Measurements from ENCODE around the gene LIN9. TPM values are rescaled to one million over a fixed set of nuclear protein-coding genes. Genes with fewer than 3 reads are reported as not detected.

LIN9 gene
- total and polyA plus RNA-seq, 10 of the 15 experiments (the other 5 are each of a cell fraction or from before 2014, with no cell fraction given), result 5.9 to 13.5 (median 8.3) TPM

DNA sequence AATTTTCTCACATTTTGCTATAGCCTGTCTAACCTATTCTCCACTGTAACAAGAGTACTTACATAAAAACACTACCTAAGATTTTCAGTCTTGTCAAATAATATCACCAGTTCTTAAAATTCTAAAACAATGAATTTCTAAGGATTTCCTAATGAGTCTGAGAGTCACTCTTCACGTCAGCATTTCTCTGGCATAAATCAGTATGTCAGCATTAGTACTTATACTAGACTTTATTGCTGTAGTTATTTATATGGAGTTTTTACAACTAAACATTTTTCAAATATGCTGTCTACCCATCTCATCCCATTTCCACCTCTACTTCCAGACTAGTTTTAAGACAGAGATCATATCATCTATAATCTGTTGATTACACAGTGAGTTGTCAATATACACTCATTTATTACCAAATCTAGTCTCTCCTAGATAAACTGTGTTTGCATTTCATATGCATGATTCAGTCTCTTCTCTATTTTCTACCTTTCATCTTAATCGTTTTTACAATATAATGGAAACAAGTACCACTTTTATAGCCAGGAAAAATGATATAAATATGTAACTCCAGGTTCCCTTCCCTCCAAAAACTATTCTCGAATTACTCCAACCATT, 32.8 kb downstream of the LIN9 start (continued):
- TF ChIP-seq, protein P1, sequence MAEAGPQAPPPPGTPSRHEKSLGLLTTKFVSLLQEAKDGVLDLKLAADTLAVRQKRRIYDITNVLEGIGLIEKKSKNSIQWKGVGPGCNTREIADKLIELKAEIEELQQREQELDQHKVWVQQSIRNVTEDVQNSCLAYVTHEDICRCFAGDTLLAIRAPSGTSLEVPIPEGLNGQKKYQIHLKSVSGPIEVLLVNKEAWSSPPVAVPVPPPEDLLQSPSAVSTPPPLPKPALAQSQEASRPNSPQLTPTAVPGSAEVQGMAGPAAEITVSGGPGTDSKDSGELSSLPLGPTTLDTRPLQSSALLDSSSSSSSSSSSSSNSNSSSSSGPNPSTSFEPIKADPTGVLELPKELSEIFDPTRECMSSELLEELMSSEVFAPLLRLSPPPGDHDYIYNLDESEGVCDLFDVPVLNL (IDR thresholded peaks at IDR 0.05; ENCODE audit: low read depth, low read length), result no peak

DNA sequence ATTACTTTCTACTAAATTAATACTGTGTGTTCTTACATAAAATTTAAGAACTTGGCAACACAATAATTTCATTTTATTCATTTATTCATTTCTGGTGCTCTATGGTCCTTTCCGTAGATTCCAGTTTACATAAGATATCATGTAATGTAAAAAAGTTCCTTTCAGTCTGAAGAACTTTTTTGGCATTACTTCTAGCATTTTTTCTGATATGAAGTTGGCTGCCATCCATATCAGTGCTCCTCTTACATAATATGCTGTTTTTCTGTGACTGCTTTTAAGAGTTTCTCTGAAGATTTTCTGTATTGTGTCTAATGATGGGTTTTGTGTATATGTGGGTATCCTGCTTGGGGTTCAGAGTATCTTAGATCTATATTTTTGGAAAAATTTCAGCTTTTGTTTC, 34.8 kb downstream of the LIN9 start:
- FAIRE-seq, result no peak
- in situ Hi-C loops (cut with MboI), result no loop called here
- ChIA-PET POLR2A (no interaction called here), RAD21 (ENCODE audit: unreplicated experiment) (no interaction called here), SMC1A (ENCODE audit: uncharacterized antibody, unreplicated experiment) (no interaction called here), CTCF (no interaction called here)
- intact Hi-C loops (cut with micrococcal nuclease; ENCODE audit: unreplicated experiment), result no loop called here
- H3K79me2 ChIP-seq (ENCODE audit: control insufficient read depth, insufficient read depth, low read length), result no peaks in the 10 kb centered on the region
- H3K27me3 ChIP-seq (replicated peaks in 1 of 2; ENCODE audit: control insufficient read depth in 2 of 2, insufficient read depth in 2 of 2, low read length in 1 of 2), result no peaks in the 10 kb centered on the region
- no peak overlapping the region for H3K27ac ChIP-seq (ENCODE audit: control insufficient read depth, insufficient read depth)
- H3K4me2 ChIP-seq (ENCODE audit: control insufficient read depth, insufficient read depth), result no peak overlapping the region
- H3K9ac ChIP-seq (ENCODE audit: control insufficient read depth, insufficient read depth, low read length), result no peak overlapping the region
- H3K36me3 ChIP-seq (ENCODE audit: control insufficient read depth in 2 of 2, insufficient read depth in 2 of 2, low read length in 1 of 2), result no peaks in the 10 kb centered on the region
- H3K9me3 ChIP-seq (replicated peaks; ENCODE audit: control insufficient read depth, insufficient read depth, low read length), result no peaks in the 10 kb centered on the region
- no peak for TF ChIP-seq TCF12 (IDR thresholded peaks at IDR 0.05; ENCODE audit: low read depth, low read length)
- TF ChIP-seq, protein P2, sequence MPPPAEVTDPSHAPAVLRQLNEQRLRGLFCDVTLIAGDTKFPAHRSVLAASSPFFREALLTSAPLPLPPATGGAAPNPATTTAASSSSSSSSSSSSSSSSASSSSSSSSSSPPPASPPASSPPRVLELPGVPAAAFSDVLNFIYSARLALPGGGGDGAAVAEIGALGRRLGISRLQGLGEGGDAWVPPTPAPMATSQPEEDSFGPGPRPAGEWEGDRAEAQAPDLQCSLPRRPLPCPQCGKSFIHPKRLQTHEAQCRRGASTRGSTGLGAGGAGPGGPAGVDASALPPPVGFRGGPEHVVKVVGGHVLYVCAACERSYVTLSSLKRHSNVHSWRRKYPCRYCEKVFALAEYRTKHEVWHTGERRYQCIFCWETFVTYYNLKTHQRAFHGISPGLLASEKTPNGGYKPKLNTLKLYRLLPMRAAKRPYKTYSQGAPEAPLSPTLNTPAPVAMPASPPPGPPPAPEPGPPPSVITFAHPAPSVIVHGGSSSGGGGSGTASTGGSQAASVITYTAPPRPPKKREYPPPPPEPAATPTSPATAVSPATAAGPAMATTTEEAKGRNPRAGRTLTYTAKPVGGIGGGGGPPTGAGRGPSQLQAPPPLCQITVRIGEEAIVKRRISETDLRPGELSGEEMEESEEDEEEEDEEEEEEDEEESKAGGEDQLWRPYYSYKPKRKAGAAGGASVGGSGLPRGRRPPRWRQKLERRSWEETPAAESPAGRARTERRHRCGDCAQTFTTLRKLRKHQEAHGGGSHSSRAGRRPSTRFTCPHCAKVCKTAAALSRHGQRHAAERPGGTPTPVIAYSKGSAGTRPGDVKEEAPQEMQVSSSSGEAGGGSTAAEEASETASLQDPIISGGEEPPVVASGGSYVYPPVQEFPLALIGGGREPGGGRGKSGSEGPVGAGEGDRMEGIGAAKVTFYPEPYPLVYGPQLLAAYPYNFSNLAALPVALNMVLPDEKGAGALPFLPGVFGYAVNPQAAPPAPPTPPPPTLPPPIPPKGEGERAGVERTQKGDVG (CRISPR knock-in tag; IDR thresholded peaks at IDR 0.05), result no peak
- TF ChIP-seq POLR2AphosphoS5 (IDR thresholded peaks at IDR 0.05; ENCODE audit: low read length), result no peak
- TF ChIP-seq POLR2AphosphoS2 (IDR thresholded peaks at IDR 0.05; ENCODE audit: low read depth, low read length), result no peak
- no peak for TF ChIP-seq ZNF24 (IDR thresholded peaks at IDR 0.05)
- TF ChIP-seq EP300 (IDR thresholded peaks at IDR 0.05; ENCODE audit: borderline replicate concordance in 1 of 2, control insufficient read depth in 1 of 2, low read depth in 2 of 2, low read length in 2 of 2), result no peak
- no peak for TF ChIP-seq SMARCA5 (IDR thresholded peaks at IDR 0.05)
- no peak for TF ChIP-seq GATAD2B (conservative IDR thresholded peaks at IDR 0.05; ENCODE audit: low read depth)
- TF ChIP-seq IRF4 (IDR thresholded peaks at IDR 0.05; ENCODE audit: low read depth, low read length), result no peak
- TF ChIP-seq NFYB (IDR thresholded peaks at IDR 0.05; ENCODE audit: insufficient read depth, low read depth, low read length), result no peak
- TF ChIP-seq ZNF207 (IDR thresholded peaks at IDR 0.05; ENCODE audit: borderline replicate concordance), result no peak
- TF ChIP-seq, protein P3, sequence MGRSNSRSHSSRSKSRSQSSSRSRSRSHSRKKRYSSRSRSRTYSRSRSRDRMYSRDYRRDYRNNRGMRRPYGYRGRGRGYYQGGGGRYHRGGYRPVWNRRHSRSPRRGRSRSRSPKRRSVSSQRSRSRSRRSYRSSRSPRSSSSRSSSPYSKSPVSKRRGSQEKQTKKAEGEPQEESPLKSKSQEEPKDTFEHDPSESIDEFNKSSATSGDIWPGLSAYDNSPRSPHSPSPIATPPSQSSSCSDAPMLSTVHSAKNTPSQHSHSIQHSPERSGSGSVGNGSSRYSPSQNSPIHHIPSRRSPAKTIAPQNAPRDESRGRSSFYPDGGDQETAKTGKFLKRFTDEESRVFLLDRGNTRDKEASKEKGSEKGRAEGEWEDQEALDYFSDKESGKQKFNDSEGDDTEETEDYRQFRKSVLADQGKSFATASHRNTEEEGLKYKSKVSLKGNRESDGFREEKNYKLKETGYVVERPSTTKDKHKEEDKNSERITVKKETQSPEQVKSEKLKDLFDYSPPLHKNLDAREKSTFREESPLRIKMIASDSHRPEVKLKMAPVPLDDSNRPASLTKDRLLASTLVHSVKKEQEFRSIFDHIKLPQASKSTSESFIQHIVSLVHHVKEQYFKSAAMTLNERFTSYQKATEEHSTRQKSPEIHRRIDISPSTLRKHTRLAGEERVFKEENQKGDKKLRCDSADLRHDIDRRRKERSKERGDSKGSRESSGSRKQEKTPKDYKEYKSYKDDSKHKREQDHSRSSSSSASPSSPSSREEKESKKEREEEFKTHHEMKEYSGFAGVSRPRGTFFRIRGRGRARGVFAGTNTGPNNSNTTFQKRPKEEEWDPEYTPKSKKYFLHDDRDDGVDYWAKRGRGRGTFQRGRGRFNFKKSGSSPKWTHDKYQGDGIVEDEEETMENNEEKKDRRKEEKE (IDR thresholded peaks at IDR 0.05), result no peak
- TF ChIP-seq EGR1 (IDR thresholded peaks at IDR 0.05; ENCODE audit: borderline replicate concordance in 1 of 2, low read depth in 2 of 2, low read length in 2 of 2), result no peak
- no peak for TF ChIP-seq BHLHE40 (IDR thresholded peaks at IDR 0.05; ENCODE audit: borderline replicate concordance in 1 of 2, low read depth in 2 of 2, low read length in 1 of 2)
- no peak for DNase-seq (ENCODE audit: low read depth, low spot score)
- BruUV-seq (replicated peaks), result no TSS peak
- 92% methylated on average over 1 of the region's 1 CpG for WGBS (ENCODE audit: insufficient coverage, insufficient replicate concordance, low lambda C conversion rate, missing lambda C conversion rate)
- no peak for ATAC-seq
- no peaks in the 10 kb centered on the region for H4K20me1 ChIP-seq (ENCODE audit: control insufficient read depth, insufficient read depth)
- H2AFZ ChIP-seq (ENCODE audit: control insufficient read depth, low read depth, low read length), result no peak overlapping the region
- no peak overlapping the region for H3K4me3 ChIP-seq
- no peaks in the 10 kb centered on the region for H3K4me1 ChIP-seq (ENCODE audit: control insufficient read depth, insufficient read depth, low read length)

Measured in GM12878 (cell line).